ENCODE results near the gene TTLL8. TPM values are rescaled to one million over a fixed set of nuclear protein-coding genes. Genes with fewer than 3 reads are reported as not detected.

TTLL8 gene
- total and polyA plus RNA-seq, 7 donors = not detected

- Histone ChIP-seq H3K9me3 (no peaks in the 10 kb centered on the region), H3K4me3 (no peak overlapping the region), H3K4me1 (no peaks in the 10 kb centered on the region), H3K27me3 (ENCODE audit: insufficient read depth in 3 of 3, low read length in 2 of 3) (peaks cover 0 to 26% (median 1%) of the 10 kb centered on the region in 3 donors), H3K27ac (no peak overlapping the region), H3K36me3 (ENCODE audit: insufficient read depth in 1 of 2, low read depth in 1 of 2) (no peaks in the 10 kb centered on the region)
- TF ChIP-seq CTCF (IDR thresholded peaks at IDR 0.05) = no peak
- intact Hi-C loops (cut with DNase I) = no loop called here
- ATAC-seq = no peak
- no peak for DNase-seq
- WGBS, 3 donors = 94 to 95% (median 94%) methylated on average over 13 of the region's 13 CpGs
Observed at GRCh38 chr22:50078246-50078645, 20.1 kb upstream of the TTLL8 start.

GRCh38 chr22:50076646-50077535 is 18.8 kb upstream of the TTLL8 start:
- no peaks in the 10 kb centered on the region for H3K36me3 ChIP-seq (ENCODE audit: insufficient read depth in 1 of 2, low read depth in 1 of 2)
- no peaks in the 10 kb centered on the region for H3K4me1 ChIP-seq
- no peak for ATAC-seq
- H3K9me3 ChIP-seq = no peaks in the 10 kb centered on the region
- DNase-seq = no peak
- TF ChIP-seq CTCF (IDR thresholded peaks at IDR 0.05) = no peak
- 74 to 81% (median 78%) methylated on average over 42 to 43 of the region's 43 CpGs for WGBS, 3 donors
- H3K4me3 ChIP-seq = no peak overlapping the region
- no peak overlapping the region for H3K27ac ChIP-seq
- peaks cover 0 to 21% (median 0%) of the 10 kb centered on the region in 3 donors for H3K27me3 ChIP-seq (ENCODE audit: insufficient read depth in 3 of 3, low read length in 2 of 3)
- intact Hi-C loops (cut with DNase I) = no loop called here

GRCh38 chr22:50074551-50075530 is 16.7 kb upstream of the TTLL8 start:
- TF ChIP-seq CTCF (IDR thresholded peaks at IDR 0.05) = no peak
- no peak overlapping the region for H3K27ac ChIP-seq
- intact Hi-C loops (cut with DNase I) = no loop called here
- no peaks in the 10 kb centered on the region for H3K36me3 ChIP-seq (ENCODE audit: insufficient read depth in 1 of 2, low read depth in 1 of 2)
- H3K4me1 ChIP-seq = no peaks in the 10 kb centered on the region
- WGBS, 3 donors = 57 to 68% (median 61%) methylated on average over 32 of the region's 32 CpGs
- no peak overlapping the region for H3K4me3 ChIP-seq
- no peaks in the 10 kb centered on the region for H3K9me3 ChIP-seq
- peaks cover 0 to 17% (median 0%) of the 10 kb centered on the region in 3 donors for H3K27me3 ChIP-seq (ENCODE audit: insufficient read depth in 3 of 3, low read length in 2 of 3)
- no peak for DNase-seq
- ATAC-seq = no peak

- Histone ChIP-seq H3K9me3 (no peaks in the 10 kb centered on the region), H3K4me1 (no peaks in the 10 kb centered on the region), H3K27ac (no peak overlapping the region), H3K4me3 (no peak overlapping the region), H3K27me3 (ENCODE audit: insufficient read depth in 3 of 3, low read length in 2 of 3) (peaks cover 0 to 14% (median 0%) of the 10 kb centered on the region in 3 donors), H3K36me3 (ENCODE audit: insufficient read depth in 1 of 2, low read depth in 1 of 2) (no peaks in the 10 kb centered on the region)
- DNase-seq = no peak
- TF ChIP-seq CTCF (IDR thresholded peaks at IDR 0.05) = no peak
- intact Hi-C loops (cut with DNase I) = no loop called here
- WGBS, 3 donors = 69 to 72% (median 71%) methylated on average over 17 of the region's 17 CpGs
- ATAC-seq = no peak
Observed at GRCh38 chr22:50074056-50074455, 16.0 kb upstream of the TTLL8 start.

Data from psoas muscle (tissue), 8 donors.